Testis (tissue), 3 donors: Measurements from ENCODE around the gene CDK6. TPM values are rescaled to one million over a fixed set of nuclear protein-coding genes. Genes with fewer than 3 reads are reported as not detected.

ENCODE experiments used
- DNase-seq: peaks from one replicate; pipeline ENCODE4 v3.0.0-alpha.2; 2019
- H3K27ac ChIP-seq, 2 donors: fragments of 200-600 bp; sonication (generic); one replicate each; pipeline ENCODE4 v1.5.1; 2019
- H3K27me3 ChIP-seq: fragments of 200-600 bp; sonication (generic); one replicate; pipeline ENCODE4 v1.5.1; 2019
- H3K36me3 ChIP-seq: fragments of 200-600 bp; sonication (generic); one replicate; pipeline ENCODE4 v1.5.1; 2017; ENCODE audit warnings: low read depth; ENCODE audit errors: missing control alignments
- H3K4me1 ChIP-seq: fragments of 200-600 bp; sonication (generic); one replicate; pipeline ENCODE4 v1.5.1; 2019
- H3K4me3 ChIP-seq, 2 donors: fragments of 200-600 bp; sonication (generic); one replicate each; pipeline ENCODE4 v1.5.1; 2017 to 2019
- H3K9me3 ChIP-seq: fragments of 200-600 bp; sonication (generic); one replicate; pipeline ENCODE4 v1.5.1; 2017
- CTCF ChIP-seq, 3 experiments: fragments of 450-650 bp in 2 of 3; fragments of 200-600 bp in 1 of 3; sonication (generic) in 1 of 3; IDR thresholded peaks; one replicate each; pipeline ENCODE4 v1.5.1; 2016 to 2019; ENCODE audit warnings: antibody characterized with exemption in 3 of 3, mild to moderate bottlenecking in 2 of 3, moderate library complexity in 1 of 3
- POLR2A ChIP-seq: fragments of 450-650 bp; IDR thresholded peaks from one replicate; pipeline ENCODE4 v1.6.1; 2017; ENCODE audit warnings: antibody characterized with exemption, mild to moderate bottlenecking, moderate library complexity
- WGBS, 2 donors: methylation state at CpG; one replicate each; pipeline ENCODE4 v1.1.5; 2018; 5-methylcytosine and 5-hydroxymethylcytosine counted together
- intact Hi-C: fragments of 100-400 bp; cut with DNase I; formaldehyde crosslinking; loops from one replicate; pipeline ENCODE4 v1.15.1; 2023; ENCODE audit warnings: low total_unique reads
- polyA plus RNA-seq: library from polyadenylated mRNA; stranded (reverse); fragments of 350-450 nt; fragmentation: Illumina TruSeq; extraction: RNeasy Lipid Tissue Mini Kit (QIAGEN cat#74804); gene quantifications from one replicate; pipeline ENCODE4 v1.2.3, GENCODE V29; 2014; ENCODE audit warnings: low read depth, low replicate concordance; ENCODE audit not compliant: insufficient read depth
- total RNA-seq, 2 donors: library from RNA; depleted of rRNA; stranded (reverse); fragments of >200 nt; gene quantifications; one replicate each; pipeline ENCODE4 v1.2.3, GENCODE V29; 2016

The CDK6 gene
- total and polyA plus RNA-seq, 3 donors from 2014 or later, result 21.1 to 31.6 (median 22.8) TPM

- H3K4me3 ChIP-seq, result no peak overlapping the region
- H3K9me3 ChIP-seq, result no peaks in the 10 kb centered on the region
- no peaks in the 10 kb centered on the region for H3K36me3 ChIP-seq
- TF ChIP-seq CTCF (IDR thresholded peaks at IDR 0.05) (no peak), POLR2A (no peak)
- no peaks in the 10 kb centered on the region for H3K27me3 ChIP-seq
- no peak for DNase-seq
- no peak overlapping the region for H3K27ac ChIP-seq
- 92 to 93% methylated on average over 3 of the region's 3 CpGs for WGBS, 2 donors
- H3K4me1 ChIP-seq, result no peaks in the 10 kb centered on the region
- intact Hi-C loops, result no loop called here
Observed at GRCh38 chr7:92753614-92754013, 82.8 kb downstream of the CDK6 start.

- no peak overlapping the region for H3K4me3 ChIP-seq
- no peaks in the 10 kb centered on the region for H3K27me3 ChIP-seq
- no peaks in the 10 kb centered on the region for H3K36me3 ChIP-seq
- H3K9me3 ChIP-seq, result no peaks in the 10 kb centered on the region
- H3K27ac ChIP-seq, result no peak overlapping the region
- no peak for TF ChIP-seq CTCF (IDR thresholded peaks at IDR 0.05)
- no peak for TF ChIP-seq POLR2A
- 91 to 93% methylated on average over 4 of the region's 4 CpGs for WGBS, 2 donors
- no peaks in the 10 kb centered on the region for H3K4me1 ChIP-seq
- intact Hi-C loops, result no loop called here
- DNase-seq, result no peak
Observed at GRCh38 chr7:92751902-92752901, 84.2 kb downstream of the CDK6 start.

GRCh38 chr7:92750946-92751345, 85.4 kb downstream of the CDK6 start:
- Histone ChIP-seq H3K9me3 (no peaks in the 10 kb centered on the region), H3K27ac (no peak overlapping the region), H3K36me3 (no peaks in the 10 kb centered on the region), H3K27me3 (no peaks in the 10 kb centered on the region), H3K4me1 (no peaks in the 10 kb centered on the region), H3K4me3 (no peak overlapping the region)
- no peak for TF ChIP-seq CTCF (IDR thresholded peaks at IDR 0.05)
- TF ChIP-seq POLR2A, result no peak
- DNase-seq, result no peak
- intact Hi-C loops, result no loop called here
- WGBS, 2 donors, result 90 to 93% methylated on average over 6 of the region's 6 CpGs

- TF ChIP-seq CTCF (IDR thresholded peaks at IDR 0.05) (no peak), POLR2A (no peak)
- no peaks in the 10 kb centered on the region for H3K9me3 ChIP-seq
- no peaks in the 10 kb centered on the region for H3K36me3 ChIP-seq
- 90 to 93% methylated on average over 4 of the region's 4 CpGs for WGBS, 2 donors
- H3K4me1 ChIP-seq, result no peaks in the 10 kb centered on the region
- DNase-seq, result no peak
- intact Hi-C loops, result no loop called here
- no peak overlapping the region for H3K27ac ChIP-seq
- H3K4me3 ChIP-seq, result no peak overlapping the region
- H3K27me3 ChIP-seq, result no peaks in the 10 kb centered on the region
Observed at GRCh38 chr7:92750447-92750839, 85.9 kb downstream of the CDK6 start.
